Stromal cell of bone marrow (primary cell): Measurements from ENCODE around the gene FAM76B.

Experiments used
- DNase-seq: peaks from one replicate; pipeline ENCODE4 v3.0.0-alpha.2; 2012; ENCODE audit warnings: low read depth

FAM76B gene

GRCh38 chr11:95729462-95729861 lies 60.1 kb downstream of the FAM76B start:
- DNase-seq, result no peak

GRCh38 chr11:95728790-95729189 lies 60.8 kb downstream of the FAM76B start:
- DNase-seq, result no peak

GRCh38 chr11:95728094-95728493 lies 61.5 kb downstream of the FAM76B start:
- DNase-seq, result no peak

- DNase-seq, result no peak
These were observed 62.0 kb downstream of the FAM76B start for GRCh38 chr11:95727620-95728019.

- DNase-seq, result no peak
These were observed 62.5 kb downstream of the FAM76B start for GRCh38 chr11:95727111-95727510.

- DNase-seq, result no peak
These were observed 64.4 kb downstream of the FAM76B start for GRCh38 chr11:95725196-95725595.

- no peak for DNase-seq
These were observed 66.1 kb downstream of the FAM76B start for GRCh38 chr11:95723361-95723942.

GRCh38 chr11:95720195-95720594 lies 69.4 kb downstream of the FAM76B start:
- DNase-seq, result no peak
